ENCODE measurements around the gene HLA-DQB2.

GRCh38 chr6:32738126-32738525 is 25.2 kb downstream of the HLA-DQB2 start:
- no peak for TF ChIP-seq GATA2 (IDR thresholded peaks at IDR 0.05; ENCODE audit: low read depth, low read length)
- TF ChIP-seq GATA3 (IDR thresholded peaks at IDR 0.05; ENCODE audit: low read depth, low read length), result no peak
